LHCN-M2 (cell line): ENCODE results near the gene PICALM. TPM values are rescaled to one million over a fixed set of nuclear protein-coding genes. Genes with fewer than 3 reads are reported as not detected.
"Not testable (repeated sequence)": the region's sequence is repeated elsewhere in the genome, so short reads cannot be mapped to it uniquely, and the experiment has no call there.

ENCODE experiments used
- DNase-seq: peaks from one replicate; pipeline ENCODE4 v3.0.0-alpha.2; 2012; ENCODE audit warnings: low read depth
- total RNA-seq: library from RNA; depleted of rRNA; stranded (reverse); fragments of >200 nt; gene quantifications from 2 replicates; pipeline ENCODE4 v1.2.3, GENCODE V29; 2014

Gene PICALM
- total RNA-seq, 1 experiment from 2014 or later: 186 TPM

DNA sequence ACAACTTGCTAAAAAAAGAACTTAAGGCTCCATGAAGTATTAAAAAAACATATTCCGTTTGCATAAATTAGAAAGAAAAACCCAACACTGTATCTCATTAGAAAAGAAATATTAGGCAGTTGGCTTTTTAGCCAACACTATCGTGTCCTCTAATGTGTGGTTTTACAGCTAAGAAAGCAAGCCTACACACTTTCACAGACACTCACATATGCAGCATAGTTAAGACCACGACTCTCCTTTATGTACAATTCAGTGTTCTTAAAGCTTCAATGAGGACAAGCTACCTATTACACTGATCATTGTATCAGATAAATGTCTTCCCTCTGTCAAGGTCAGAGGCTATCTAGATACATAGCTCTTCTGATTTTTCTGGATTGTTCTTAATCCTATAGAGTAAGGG is 80.1 kb downstream of the PICALM start:
- DNase-seq: no peak

DNA sequence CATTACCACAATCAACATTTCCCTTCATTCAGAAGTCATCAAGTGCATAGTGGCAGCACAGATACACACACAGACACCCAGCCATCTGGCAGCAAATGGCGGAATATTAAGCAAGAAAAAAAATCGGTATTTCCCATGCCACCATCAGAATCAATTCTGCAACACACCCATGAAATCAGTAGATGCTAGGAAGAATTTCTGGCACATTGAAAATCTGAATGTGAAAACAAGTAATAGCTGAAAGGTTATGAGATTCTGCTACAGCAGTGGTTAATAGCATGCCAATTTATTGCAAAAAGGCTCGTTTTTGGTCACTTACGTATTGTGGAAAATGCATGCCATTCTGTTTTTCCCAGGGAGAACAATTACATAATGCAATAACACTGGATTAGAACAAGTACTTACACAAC is 91.1 kb downstream of the PICALM start:
- DNase-seq: no peak

DNA sequence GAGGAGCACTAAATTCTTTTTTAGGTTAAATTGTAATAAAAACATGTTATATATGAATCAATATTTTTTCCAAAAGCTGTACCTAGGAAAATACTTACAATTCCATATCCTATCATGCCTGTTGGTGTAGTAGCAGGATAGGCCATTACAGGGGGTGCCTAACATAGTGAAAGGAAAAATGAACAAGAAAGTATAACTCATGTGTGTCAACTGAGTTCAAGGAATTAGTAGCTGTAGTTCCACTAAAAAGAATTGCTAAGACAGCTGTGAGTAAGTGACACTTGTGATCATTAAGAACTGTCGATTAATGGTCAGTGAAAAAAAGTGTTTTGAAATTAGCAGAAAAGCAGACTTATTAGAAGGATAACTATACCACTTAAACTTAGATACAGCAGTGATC is 92.4 kb downstream of the PICALM start:
- no peak for DNase-seq

DNA sequence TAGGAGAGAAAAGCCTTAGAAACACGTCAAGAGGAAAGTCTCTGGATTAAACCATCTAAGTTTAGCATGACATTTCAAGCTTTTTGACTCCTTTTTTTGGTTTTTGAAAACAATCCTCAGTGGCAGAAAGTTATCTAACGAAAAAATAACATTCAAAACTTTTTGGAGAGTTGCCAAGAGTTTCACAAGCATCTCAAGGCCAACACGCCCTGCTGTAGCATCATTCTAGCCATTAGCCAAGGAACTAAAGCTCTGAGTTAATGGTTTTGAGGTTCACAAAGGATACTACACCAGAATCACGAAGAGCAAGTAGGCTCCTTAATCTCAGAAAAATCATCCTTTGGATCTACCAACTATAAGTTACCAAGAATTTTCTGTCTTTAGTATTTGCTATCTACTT is 94.8 kb downstream of the PICALM start:
- DNase-seq: peak; percentile 27

DNA sequence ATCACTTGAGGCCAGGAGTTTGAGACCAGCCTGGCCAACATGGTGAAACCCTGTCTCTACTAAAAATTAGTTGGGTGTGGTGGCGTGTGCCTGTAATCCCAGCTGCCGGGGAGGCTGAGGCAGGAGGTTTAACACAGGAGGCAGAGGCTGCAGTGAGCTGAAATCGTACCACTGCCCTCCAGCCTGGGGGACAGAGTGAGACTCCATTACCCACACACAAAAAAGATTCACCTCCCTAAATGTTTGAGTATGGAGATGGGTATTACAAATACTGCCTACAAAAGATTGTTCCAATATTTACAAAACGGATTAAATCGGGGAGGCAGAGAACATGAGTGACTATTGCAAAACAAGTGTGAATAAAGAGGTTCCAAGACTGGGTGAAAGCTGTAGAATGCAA is 98.3 kb downstream of the PICALM start:
- no peak for DNase-seq

DNA sequence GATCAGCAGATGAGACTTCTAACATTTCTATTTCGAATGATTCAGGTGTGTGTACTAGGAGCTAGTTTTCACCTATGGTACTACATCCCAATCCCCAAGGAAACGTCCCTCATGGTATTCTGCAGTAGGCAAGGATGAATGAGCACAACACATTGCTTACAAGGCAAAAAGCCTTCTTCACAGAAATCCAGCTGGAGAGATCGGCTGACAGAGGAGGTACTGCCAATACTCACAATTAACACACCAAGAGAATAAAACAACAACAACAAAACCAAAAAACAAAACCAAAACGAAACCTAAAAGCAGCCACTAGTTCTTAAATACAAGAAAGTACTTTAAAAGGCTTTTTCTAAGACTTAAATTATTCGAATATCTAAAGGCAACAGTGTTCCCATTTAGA is 101.4 kb downstream of the PICALM start:
- DNase-seq: no peak

DNA sequence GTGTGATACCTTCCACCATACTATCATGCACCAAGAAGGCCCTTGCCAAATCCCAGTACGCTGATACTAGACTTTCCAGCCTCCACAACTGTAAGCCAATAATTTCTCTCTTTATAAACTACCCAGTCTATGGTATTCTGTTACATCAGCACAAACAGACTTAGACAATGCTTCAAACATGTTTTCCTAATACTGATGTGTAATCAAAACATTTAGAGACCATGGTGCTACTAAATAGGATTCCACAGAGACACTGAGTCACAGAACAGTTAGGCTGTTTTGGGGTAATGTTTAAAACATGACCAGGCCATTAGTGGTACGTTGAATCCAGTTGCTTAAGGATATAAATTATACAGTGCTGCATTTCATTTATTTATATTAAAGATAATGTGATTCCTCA is 103.7 kb downstream of the PICALM start:
- DNase-seq: peak; percentile 71

DNA sequence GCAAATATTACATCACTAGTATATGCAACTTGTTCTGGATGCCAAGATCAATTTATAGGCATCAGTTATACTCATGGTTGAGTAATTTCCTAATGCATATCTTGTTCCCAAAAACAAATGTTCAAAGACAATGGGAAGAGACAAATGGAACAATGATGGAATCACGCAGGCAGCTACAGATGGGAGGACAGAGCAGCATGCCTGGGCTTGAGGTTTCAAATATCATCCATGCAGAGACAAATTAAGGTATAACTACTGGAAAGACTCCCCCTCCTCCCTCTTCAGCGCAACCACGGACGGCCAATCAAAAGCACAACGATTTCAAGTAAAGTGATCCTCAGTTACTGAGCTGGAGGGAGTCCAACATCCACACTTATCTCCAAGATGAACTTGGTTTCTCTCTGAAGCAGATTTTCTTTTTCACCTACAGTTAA is 106.9 kb downstream of the PICALM start:
- DNase-seq: peak; percentile 40

DNA sequence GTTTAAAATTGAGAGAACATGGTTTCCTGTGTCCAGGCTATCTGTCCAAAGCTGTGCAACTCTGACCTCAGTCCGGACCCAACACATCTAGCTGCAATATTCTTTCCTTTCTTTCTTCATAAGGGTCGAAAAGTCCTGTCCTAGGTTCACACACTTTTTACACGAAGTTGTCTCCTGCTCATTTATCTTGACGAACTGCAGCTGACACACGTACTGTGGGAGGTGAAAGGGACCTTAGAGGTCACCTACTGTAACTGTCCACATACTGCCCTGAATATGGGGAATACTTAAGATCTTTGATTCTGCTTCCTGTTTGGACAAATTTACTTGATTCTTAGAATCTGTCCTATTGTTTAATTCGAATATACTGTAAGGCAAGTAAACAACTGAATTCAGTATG is 107.8 kb downstream of the PICALM start:
- DNase-seq: no peak

DNA sequence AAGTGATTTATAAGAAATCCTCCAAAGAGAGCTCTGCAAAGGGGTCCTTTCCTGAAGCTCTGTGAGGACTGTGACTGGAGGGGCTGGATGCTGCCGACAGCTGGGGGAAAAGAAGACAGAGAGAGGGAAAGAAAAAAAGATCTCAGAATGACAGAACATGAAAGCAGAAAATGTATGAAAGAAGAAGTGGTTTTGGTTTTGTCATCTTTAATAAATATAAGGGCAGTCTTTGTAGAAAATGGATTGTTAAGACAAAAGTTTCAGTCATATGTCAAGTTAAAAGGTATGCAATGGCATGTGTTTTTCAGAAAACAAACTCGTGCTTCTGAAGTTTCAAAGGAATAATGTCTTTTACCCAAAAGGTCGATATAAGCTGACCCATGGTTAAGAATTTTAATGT is 108.2 kb downstream of the PICALM start:
- no peak for DNase-seq

DNA sequence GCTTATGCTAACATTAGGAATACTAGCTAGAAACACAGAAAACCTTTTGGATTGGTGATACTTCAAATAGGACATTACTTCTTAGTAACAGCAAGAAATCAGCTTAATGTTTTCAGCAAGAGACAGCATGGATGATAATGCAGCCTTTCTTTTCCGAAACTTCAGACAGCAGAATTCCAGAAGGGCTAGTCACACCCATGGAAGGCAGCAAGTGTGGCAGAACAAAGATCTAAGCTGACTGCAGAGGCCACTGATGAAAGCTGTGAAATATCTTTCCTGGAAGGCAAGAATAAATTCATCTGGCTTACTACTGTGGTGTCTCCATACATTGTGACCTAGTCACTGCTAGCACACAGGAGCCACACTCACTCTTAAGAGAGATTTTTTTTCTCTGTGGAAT is 113.4 kb downstream of the PICALM start:
- DNase-seq: peak; percentile 59

DNA sequence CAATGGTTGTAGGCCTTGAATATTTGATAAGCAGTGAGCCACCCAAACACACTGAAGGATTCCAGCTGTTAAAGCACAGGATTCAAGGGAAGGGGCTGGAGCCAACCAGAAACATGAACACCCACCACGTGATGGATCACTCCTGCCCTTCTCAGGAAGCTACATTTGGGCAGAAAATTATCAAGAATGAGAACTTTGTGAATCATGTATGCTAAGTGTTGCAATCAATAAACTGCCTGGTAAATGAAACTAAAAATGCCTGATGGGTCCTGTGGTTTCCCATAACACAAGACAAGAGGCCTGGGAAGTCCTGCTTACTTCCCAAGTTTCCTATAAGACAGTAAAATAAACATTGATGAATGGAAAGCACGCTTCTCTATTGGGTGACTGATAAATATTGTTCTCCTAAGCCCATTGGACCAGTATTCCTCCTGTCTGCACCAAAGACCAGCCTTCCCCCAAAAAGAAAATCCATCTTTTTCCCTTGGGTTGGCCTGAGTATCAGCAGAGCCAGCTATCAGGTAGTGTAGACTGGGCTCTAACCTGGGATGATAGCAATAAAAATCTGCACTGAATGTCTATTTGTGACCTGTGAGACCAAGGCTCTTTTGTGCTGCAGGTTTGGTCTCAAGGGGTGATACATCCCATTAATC is 115.3 kb downstream of the PICALM start:
- peak; percentile 41 for DNase-seq

DNA sequence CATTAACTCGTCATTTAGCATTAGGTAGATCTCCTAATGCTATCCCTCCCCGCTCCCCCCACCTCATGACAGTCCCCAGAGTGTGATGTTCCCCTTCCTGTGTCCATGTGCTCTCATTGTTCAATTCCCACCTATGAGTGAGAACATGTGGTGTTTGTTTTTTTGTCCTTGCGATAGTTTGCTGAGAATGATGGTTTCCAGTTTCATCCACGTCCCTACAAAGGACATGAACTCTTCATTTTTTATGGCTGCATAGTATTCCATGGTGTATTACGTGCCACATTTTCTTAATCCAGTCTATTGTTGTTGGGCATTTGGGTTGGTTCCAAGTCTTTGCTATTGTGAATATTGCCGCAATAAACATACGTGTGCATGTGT is 116.8 kb downstream of the PICALM start:
- DNase-seq: not testable (repeated sequence)

DNA sequence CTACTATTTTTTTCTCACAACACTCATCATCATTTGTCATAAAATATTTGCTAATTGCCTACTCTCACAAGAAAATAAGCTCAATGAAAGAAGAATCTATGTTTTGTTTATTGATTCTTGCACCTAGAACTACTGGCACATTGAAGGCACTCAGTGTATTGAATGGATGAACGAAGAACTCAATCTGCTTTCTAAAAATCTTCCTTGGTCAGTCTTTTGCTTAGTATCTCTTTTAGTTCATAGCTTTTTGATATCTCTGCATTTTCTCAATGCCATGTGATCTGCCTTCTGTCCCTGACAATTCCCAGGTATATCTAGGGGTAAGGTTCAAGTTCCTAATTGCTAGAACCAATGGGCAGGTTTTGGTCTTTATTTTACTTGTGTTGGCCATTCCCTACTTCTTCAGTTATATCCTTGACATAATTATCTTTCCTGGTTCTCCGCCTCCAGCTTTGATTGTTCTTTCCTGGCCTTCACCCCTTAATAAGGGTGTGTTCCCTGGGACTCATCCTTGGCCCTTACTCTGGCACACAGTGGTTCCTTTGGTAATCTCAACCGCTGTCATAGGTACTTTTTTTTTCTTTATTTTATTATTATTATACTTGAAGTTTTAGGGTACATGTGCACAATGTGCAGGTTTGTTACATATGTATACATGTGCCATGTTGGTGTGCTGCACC is 117.3 kb downstream of the PICALM start:
- DNase-seq: no peak

DNA sequence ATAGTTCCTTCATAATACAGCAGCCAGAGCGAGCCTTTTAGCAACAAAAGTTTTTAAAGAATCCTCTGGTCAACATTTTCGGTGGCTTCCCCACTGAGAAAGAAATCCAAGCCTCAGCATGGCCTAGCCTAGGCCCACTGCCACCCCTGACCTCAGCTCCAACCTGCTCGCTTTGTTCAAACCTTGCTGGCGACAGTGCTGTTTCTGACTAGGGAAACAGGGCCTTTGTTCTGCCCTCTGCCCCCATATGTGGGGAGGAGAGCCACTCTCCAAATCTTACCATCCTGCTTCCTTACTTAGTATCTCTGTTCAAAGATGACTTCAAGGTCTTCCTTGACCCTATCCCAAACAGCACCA is 117.9 kb downstream of the PICALM start:
- DNase-seq: no peak

DNA sequence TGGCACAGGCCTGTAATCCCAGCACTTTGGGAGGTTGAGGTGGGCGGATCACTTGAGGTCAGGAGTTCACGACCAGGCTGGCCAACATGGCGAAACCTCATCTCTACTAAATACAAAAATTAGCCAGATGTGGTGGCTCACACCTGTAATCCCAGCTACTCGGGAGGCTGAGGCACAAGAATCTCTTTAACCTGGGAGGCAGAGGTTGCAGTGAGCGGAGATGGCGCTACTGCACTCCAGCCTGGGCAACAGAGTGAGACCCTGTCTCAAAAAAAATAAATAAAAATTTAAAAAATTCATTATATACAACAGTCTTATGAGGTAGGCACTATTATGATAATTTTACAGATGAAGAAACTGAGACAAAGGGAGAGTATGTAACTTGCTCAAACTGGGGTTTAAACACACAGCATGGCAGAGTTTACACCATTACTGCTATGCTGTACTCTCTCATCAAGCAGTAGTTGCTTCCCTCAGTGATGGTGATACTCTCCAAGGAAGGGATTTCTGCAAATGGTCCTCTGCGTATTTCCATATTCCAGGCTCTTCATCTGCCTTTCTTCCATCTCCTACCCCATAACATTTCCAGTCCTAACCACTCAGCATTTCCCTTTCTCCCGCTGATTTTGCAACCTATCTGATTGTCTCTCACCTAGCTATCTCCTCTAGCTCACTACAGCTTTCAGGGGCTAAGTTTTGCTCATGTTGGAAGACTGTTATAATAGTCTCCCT is 118.4 kb downstream of the PICALM start:
- no peak for DNase-seq

DNA sequence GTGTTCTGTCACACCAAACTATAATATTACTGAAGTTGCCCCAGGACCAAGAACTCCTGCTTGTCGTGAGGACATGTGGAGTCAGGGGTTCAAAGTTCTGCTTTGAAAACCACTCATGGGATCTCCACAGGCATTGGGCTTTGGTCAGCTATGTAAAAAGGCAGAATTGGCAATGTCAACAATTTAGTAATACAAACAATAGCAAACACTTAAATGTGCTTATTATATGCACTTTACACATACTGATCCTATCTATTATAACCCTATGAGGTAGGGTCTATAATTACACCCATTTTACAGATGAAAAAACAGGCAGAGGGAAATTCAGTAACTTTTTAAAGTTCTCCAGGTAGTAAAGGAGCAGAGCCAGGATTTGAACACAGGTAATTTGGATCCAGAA is 119.1 kb downstream of the PICALM start:
- no peak for DNase-seq

DNA sequence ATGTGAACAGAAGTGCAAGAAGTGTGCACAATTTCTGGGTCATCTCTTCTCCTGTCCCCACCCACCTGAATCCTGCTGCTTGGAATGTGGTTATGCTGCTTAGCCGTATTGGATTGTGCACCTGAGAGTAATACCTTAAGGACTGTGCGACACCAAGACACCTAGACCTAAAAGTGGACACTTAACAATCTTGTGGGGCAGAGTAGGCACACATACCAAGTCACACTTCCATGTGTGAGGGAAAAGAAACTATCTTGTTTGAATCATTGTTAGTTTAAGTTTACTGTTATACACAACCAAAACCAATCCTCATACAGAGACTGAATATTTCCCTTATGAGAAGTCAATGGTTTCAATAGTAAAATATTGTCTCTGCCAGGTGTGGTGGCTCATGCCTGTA is 120.0 kb downstream of the PICALM start:
- no peak for DNase-seq

DNA sequence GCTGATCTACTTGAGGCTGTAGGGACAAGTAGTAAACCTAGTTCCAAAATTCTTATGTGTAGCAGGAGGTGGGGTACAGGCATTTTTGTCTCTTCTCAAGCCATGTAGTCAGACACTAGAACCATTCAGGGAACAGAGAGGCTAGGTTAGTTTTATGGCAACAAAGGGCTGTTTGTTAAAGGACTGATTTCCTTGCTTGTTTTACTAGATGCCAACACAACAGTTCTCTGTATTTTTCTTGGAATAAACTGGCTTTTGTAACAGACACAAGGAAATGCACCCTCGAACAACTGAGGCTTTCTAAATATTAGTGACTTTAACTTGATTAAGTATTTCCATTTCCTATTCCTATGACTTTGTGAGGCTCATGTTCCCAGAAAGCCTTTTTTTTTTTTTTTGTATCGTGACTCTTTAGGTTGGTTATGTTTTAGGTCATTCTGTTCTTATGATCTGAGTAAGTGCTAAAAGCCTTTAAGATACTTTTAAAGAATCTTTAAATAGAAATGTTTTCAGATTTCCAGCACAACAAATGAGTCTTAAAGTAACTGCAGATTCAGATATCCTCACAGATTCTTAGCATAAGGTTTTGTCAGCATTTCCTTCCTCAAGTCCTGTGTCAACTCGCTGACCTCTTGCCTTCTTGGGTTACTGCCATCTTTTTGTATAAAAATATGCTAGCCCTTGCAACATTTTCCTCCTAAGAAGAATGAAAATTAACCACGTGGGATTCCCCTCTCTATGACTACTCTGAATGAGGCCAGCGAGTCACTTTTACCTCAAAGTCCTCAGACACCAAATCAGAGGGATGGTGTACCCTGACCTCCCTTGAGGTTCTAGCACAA is 121.2 kb downstream of the PICALM start:
- DNase-seq: peak; percentile 81

DNA sequence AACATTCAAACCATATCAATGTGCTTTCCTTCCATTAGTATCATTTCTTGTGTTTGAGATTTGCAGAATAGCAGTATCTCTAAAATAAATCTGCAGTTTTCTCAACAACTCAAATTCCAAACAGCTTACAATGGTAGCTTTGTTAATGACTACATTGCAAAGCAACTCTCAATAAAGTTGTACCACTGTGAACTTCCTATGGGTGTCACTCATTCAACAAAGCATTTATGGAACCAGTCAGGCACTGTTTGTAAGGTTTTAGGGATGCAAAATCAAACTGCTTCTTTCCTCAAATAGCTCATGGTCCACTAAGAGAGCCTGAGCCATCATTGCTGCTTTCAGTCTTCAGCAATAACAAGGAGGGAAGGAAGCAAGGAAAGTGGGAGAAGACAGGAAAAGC is 122.7 kb downstream of the PICALM start:
- DNase-seq: no peak

DNA sequence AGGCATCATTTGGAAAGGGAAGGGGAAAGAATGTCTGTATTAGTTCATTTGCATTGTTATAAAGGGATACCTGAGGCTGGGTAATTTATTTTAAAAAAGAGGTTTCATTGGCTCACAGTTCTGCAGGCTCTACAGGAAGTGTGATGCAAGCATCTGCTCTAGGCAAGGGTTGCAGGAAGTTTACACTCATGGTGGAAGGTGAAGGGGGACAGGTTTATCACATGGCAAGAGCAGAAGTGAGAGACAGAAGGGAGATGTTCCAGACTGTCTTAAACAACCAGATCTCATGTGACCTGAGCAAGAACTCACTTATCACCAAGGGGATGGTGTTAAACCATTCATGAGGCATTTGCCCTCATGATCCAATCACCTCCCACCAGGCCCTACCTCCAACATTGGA is 123.1 kb downstream of the PICALM start:
- DNase-seq: no peak

DNA sequence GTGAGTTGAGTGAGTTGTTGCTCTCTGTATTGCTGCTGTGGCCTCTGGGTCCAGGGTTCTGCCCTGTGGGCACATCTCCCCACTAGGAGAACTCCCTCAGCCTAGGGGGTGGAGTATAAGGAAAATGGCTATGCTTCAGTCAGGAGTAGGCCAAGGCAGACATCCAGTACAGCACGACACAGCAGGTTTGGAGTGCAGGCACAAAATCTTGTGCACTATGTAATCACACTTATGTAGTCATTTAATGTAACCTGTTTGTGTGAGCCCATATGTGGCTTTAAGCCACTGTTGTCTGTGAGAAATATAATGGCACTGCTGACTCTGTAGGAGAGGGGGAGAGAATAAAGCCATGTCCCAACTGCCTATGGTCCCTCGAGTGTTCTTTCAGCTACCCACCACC is 123.6 kb downstream of the PICALM start:
- DNase-seq: no peak
